NCI-H226 (cell line): ENCODE data around the gene QRICH2.
"Not testable (repeated sequence)": the region's sequence is repeated elsewhere in the genome, so short reads cannot be mapped to it uniquely, and the experiment has no call there.

Experiments used
- DNase-seq: peaks from one replicate; pipeline ENCODE4 v3.0.0-alpha.2; 2015

Gene QRICH2

DNA sequence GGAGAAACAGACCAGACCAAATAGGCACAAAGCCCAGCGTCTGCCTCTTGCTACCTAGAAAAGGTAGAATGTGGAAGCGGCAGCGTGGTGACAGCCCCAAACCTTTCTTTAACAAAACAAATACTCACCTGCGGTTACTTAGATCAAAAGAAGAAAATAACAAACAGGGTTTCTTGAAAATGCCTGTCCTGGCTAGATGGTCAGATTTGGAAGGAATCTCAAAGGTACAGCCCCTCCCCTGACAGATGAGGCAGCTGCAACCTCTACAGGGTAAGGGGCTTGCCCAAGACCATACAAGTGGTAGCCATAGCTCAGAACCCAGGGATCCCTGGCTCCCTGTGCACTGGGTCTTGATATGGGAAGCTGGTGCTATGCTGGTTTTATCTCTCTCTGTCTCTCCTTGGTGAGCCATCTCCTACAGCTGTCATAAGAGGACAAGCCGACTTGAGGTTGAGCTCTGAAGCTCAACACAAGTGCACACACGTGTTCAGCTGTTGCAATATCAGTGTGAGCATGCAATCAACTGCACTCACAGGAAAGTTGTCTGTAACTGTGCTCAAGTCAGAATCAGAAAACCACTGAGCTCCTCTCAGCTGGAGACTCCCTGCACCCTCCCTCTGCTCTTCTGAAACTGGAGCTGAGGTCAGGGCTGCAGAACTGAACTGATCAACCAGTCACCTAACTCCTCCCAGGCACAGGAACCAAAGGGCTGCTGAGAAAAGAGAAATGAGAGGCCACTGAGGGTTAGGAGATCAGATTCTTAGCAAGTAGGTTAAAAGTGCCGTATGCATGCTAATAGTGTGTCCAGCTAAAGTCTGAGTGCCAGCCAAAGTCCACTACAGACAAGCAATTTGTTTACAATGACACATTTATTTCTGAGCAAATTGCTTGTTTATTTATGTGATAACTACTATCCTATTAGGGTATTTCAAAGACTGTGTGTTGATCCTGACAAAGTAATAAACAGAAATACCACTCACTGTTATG, 61.7 kb downstream of the QRICH2 start:
- DNase-seq, result no peak

- not testable (repeated sequence) for DNase-seq
These were observed 63.4 kb downstream of the QRICH2 start for GRCh38 chr17:76244721-76245120.

GRCh38 chr17:76243826-76244679, 64.0 kb downstream of the QRICH2 start:
- DNase-seq, result no peak

- DNase-seq, result no peak
These were observed 66.3 kb downstream of the QRICH2 start for GRCh38 chr17:76241691-76242255.

DNA sequence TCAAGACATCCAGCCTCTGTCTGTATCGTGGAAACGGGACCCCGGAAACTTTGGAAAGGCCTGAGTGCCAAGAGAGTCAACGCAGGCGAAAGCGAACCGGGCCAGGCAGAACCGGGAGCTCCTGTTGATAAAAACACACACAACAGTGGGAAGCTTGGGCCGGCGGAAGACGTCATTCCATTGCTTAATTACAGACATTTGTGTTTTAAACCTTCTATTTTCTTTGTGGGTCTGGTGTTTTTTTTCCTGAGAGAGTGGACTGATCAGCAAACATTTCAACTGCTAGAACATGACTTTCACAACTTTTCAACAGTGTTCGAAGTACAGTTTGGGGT, 66.9 kb downstream of the QRICH2 start:
- no peak for DNase-seq

GRCh38 chr17:76240461-76241203, 67.4 kb downstream of the QRICH2 start, which contains the start of gene RNF157:
RNF157 (minus strand) TSS chr17:76240493; CDS start chr17:76240240, 253 bp downstream.
- DNase-seq, result peak; percentile 40

DNA sequence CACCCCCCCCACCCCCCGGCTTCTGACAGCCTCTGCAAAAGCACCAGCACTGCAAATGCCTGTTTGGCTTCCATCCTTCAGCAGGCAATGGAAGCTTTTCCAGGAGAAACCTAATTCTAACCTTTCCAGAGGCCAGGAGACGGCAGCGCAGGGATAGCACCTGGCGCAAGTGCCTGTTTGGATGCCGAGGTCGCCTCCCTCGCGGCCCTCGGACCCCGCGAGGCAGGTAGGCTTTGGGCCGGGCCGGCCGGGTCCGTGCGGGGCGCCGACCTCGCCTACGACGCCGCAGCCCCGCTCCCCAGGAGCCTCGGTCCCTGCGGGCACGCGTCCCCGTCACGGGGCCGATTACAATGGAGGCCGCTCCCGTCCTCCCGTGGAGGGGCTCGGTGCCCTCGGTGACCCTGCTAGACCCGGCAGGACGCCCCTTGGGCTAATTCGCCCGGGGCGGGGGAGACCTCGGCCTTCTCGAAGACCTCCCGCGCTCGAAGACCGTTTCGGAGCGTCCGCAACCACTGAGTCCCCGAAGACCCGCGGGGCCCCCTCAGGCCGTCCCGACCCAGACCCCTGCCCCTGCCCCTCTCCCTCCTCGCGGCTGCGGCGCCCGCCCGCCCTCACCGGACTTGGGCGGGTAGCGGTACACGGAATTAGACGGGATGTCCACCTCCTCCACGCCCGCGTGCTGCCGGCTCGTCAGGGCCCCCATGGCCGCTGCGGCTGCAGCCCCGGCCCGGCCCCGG, 68.4 kb downstream of the QRICH2 start:
- DNase-seq, result no peak

- DNase-seq, result no peak
These were observed 69.1 kb downstream of the QRICH2 start for GRCh38 chr17:76238847-76239537.

- DNase-seq, result no peak
These were observed 70.2 kb downstream of the QRICH2 start for GRCh38 chr17:76237859-76238313.

DNA sequence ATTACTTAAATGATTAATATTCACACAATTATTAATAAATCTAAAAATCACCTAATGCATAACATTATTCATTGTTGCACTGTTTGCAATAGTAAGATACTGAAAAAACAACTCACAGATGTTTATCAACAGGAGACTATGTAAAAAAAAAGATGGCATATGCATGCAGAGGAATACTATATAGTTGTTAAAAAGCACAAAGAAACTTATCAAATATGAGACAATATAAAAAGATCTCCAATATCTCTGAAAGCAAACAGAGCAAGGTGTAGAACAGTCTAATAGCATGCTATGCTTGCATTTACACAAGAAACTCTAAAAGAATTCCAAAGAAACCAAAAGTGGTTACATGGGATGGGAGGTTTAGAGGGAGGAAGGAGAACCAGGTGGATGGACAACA, 71.5 kb downstream of the QRICH2 start:
- no peak for DNase-seq

DNA sequence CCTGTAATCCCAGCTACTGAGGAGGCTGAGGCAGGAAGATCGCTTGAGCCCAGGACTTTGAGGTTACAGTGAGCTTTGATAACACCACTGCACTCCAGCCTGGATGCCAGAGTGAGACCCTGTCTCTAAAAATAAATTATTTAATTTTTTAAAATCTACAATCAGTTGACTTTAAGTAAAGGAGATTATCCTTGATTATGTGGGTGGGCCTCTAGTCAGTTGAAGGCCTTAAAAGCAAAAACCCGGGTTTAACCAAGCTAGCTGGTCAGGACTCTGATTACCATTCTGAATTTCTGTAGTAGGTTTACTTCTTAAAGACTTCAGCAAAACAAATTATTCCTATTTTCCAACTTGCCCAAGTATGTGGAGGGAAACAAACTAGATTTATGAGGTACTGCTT, 72.2 kb downstream of the QRICH2 start:
- no peak for DNase-seq

DNA sequence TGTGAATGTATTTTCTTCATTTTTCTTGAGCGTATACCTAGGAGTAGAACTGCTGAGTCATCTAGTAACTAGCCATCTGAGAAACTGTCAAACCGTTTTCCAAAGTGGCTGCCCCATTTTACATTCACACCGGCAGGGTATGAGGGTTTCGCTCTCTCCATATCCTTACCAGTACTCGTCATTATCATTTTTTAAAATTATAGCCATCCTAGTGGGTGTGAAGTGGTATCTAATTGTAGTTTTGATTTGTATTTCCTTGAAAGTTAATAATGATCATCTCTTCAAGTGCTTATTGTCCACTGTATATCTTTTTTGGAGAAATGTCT, 73.8 kb downstream of the QRICH2 start:
- no peak for DNase-seq

DNA sequence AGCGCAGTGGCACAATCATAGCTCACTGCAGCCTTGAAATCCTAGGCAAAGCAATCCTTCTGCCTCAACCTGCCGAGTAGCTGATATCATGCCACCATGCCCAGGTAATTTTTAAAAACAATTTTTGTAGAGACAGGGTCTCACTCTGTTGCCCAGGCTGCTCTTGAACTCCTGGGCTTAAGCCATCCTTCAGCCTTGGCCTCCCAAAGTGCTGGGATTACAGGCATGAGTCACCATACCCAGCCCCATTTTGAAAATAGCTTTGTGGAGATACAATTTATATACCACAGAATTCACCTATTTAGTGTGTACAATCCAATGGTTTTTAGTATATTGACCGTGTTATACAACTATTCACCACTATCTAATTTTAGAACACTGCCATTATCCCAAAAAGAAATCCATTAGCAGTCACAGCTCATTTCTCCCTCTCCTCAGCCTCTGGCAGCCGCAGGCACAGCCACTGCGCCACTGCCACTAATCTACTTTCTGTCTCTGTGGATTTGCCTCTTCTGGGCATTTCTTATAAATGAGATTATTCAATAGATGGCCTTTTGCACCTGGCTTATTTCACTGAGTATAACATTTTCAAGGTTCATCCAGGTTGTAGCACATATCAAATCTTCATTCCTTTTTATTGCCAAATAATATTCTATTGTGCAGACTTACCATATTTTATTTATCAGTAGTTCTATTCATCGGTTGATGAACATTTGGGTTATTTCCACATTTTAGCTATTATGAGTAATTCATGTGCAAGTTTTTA, 74.3 kb downstream of the QRICH2 start:
- DNase-seq, result no peak

DNA sequence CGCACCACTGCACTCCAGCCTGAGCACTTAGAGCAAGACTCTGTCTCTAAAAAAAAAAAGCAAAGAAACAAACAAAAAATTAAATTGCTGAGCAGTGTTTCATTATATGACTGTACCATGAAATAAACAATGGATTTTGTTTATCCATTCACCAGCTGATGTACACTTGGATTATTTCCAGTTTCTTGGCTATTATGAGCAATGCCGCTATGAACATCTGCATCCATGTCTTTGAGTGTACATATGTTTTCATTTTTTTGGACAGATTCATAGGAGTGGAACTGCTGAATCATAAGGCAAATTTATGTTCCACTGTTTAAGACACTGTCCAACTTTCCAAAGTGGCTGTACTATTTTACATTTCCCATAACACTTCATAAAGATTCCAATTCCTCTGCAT, 75.7 kb downstream of the QRICH2 start:
- DNase-seq, result no peak

DNA sequence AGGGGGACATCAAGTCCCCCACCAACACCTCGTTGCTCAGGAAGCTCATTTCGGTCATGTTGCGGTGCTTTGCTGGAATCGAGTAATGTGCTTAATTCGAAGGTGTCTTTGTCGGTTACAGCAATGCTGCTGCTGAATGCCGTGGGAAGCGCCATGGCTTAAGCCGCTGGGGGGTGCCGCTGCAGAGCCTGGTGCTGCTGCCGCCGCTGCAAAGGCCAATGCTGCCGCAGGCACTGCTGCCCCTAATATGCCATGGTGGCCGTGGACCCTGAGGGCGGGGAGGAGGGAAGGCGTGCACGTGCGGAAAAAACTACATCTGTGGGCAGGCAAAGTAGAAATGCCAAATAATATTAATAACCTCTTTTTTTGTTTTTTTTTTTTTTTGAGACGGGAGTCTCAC, 81.3 kb downstream of the QRICH2 start:
- DNase-seq, result not testable (repeated sequence)

GRCh38 chr17:76225373-76226086, 82.5 kb downstream of the QRICH2 start:
- not testable (repeated sequence) for DNase-seq
